Neuronal stem cell (in vitro differentiated cells): ENCODE results near the gene THBS1.

Source experiments
- DNase-seq: peaks from one replicate; pipeline ENCODE4 v3.0.0-alpha.2; 2013; ENCODE audit warnings: low spot score
- H2AFZ ChIP-seq: one replicate; pipeline ENCODE4 v1.6.1; 2013; ENCODE audit warnings: mild to moderate bottlenecking, low read length, inconsistent platforms
- H2AK5ac ChIP-seq: 2 replicates; pipeline ENCODE4 v1.6.1; 2013; ENCODE audit warnings: low read depth, mild to moderate bottlenecking, inconsistent platforms, low read length, moderate library complexity, mixed read lengths
- H2BK120ac ChIP-seq: 2 replicates; pipeline ENCODE4 v1.6.1; 2013; ENCODE audit warnings: low read depth, mild to moderate bottlenecking, inconsistent platforms, low read length, moderate library complexity, mixed read lengths
- H2BK12ac ChIP-seq: one replicate; pipeline ENCODE4 v1.6.1; 2013; ENCODE audit warnings: low read length, inconsistent platforms
- H2BK15ac ChIP-seq: 2 replicates; pipeline ENCODE4 v1.6.1; 2013; ENCODE audit warnings: mild to moderate bottlenecking, low read length, inconsistent platforms, mixed read lengths
- H2BK5ac ChIP-seq: one replicate; pipeline ENCODE4 v1.6.1; 2013; ENCODE audit warnings: inconsistent platforms, mild to moderate bottlenecking, low read length, moderate library complexity
- H3K14ac ChIP-seq: one replicate; pipeline ENCODE4 v1.6.1; 2013; ENCODE audit warnings: low read length, inconsistent platforms
- H3K18ac ChIP-seq: 2 replicates; pipeline ENCODE4 v1.6.1; 2013; ENCODE audit warnings: low read length, inconsistent platforms
- H3K23ac ChIP-seq: 2 replicates; pipeline ENCODE4 v1.6.1; 2013; ENCODE audit warnings: low read depth, mild to moderate bottlenecking, mixed read lengths, low read length, inconsistent platforms; ENCODE audit not compliant: poor library complexity
- H3K27ac ChIP-seq: replicated peaks from 3 replicates; pipeline ENCODE4 v1.5.1; 2013; ENCODE audit warnings: low read length, inconsistent platforms
- H3K27me3 ChIP-seq, 3 experiments: 2 replicates each; pipeline ENCODE4 v1.6.1; 2013; ENCODE audit warnings: low read length in 3 of 3, mild to moderate bottlenecking in 2 of 3, inconsistent platforms in 1 of 3, low read depth in 1 of 3, mixed read lengths in 1 of 3, moderate library complexity in 1 of 3; ENCODE audit not compliant: control insufficient read depth in 3 of 3, insufficient read depth in 3 of 3
- H3K36me3 ChIP-seq, 2 donors: replicated peaks in 1 of 2; 2 replicates each; pipeline ENCODE4 v1.6.1; 2013; ENCODE audit warnings: low read length in 2 of 2; ENCODE audit not compliant: control insufficient read depth in 2 of 2, insufficient read depth in 2 of 2
- H3K4ac ChIP-seq: 2 replicates; pipeline ENCODE4 v1.6.1; 2013; ENCODE audit warnings: inconsistent platforms, mild to moderate bottlenecking, low read length, moderate library complexity
- H3K4me1 ChIP-seq, 2 donors: 1 replicate in 1 of 2; 2 replicates in 1 of 2; pipeline ENCODE4 v1.6.1; 2013; ENCODE audit warnings: low read length in 2 of 2, low read depth in 1 of 2; ENCODE audit not compliant: control insufficient read depth in 2 of 2, insufficient read depth in 1 of 2
- H3K4me2 ChIP-seq: one replicate; pipeline ENCODE4 v1.6.1; 2013; ENCODE audit warnings: mild to moderate bottlenecking, low read length, inconsistent platforms; ENCODE audit not compliant: insufficient read depth, poor library complexity, severe bottlenecking
- H3K4me3 ChIP-seq, 2 donors: 2 replicates each; pipeline ENCODE4 v1.5.1; 2013; ENCODE audit warnings: low read length in 2 of 2, mild to moderate bottlenecking in 2 of 2, inconsistent platforms in 1 of 2, moderate library complexity in 1 of 2
- H3K79me1 ChIP-seq: one replicate; pipeline ENCODE4 v1.6.1; 2013; ENCODE audit warnings: low read depth, mild to moderate bottlenecking, inconsistent platforms, low read length, moderate library complexity
- H3K9ac ChIP-seq: one replicate; pipeline ENCODE4 v1.6.1; 2013; ENCODE audit warnings: mild to moderate bottlenecking, low read depth, low read length, inconsistent platforms; ENCODE audit not compliant: poor library complexity
- H3K9me3 ChIP-seq, 2 donors: replicated peaks in 1 of 2; 2 replicates each; pipeline versions ENCODE3 to v1.6.1; 2013; ENCODE audit warnings: low read length in 2 of 2, mild to moderate bottlenecking in 2 of 2, inconsistent platforms in 1 of 2, low read depth in 1 of 2, mixed read lengths in 1 of 2, moderate library complexity in 1 of 2; ENCODE audit not compliant: control insufficient read depth in 2 of 2, insufficient read depth in 1 of 2
- H4K8ac ChIP-seq: one replicate; pipeline ENCODE4 v1.6.1; 2013; ENCODE audit warnings: low read depth, mild to moderate bottlenecking, inconsistent platforms, low read length, moderate library complexity
- H4K91ac ChIP-seq: one replicate; pipeline ENCODE4 v1.6.1; 2013; ENCODE audit warnings: low read length, low read depth, mild to moderate bottlenecking, inconsistent platforms; ENCODE audit not compliant: poor library complexity
- WGBS, 2 donors: extraction: QIAGEN DNeasy Blood & Tissue Kit; methylation state at CpG; one replicate each; pipeline ENCODE4 v1.1.7; 2013; ENCODE audit warnings: missing lambda C conversion rate in 2 of 2, mixed read lengths in 1 of 2; ENCODE audit not compliant: insufficient read length in 2 of 2, insufficient replicate concordance in 1 of 2; ENCODE audit errors: extremely low coverage in 2 of 2; 5-methylcytosine and 5-hydroxymethylcytosine counted together

THBS1 gene

DNA sequence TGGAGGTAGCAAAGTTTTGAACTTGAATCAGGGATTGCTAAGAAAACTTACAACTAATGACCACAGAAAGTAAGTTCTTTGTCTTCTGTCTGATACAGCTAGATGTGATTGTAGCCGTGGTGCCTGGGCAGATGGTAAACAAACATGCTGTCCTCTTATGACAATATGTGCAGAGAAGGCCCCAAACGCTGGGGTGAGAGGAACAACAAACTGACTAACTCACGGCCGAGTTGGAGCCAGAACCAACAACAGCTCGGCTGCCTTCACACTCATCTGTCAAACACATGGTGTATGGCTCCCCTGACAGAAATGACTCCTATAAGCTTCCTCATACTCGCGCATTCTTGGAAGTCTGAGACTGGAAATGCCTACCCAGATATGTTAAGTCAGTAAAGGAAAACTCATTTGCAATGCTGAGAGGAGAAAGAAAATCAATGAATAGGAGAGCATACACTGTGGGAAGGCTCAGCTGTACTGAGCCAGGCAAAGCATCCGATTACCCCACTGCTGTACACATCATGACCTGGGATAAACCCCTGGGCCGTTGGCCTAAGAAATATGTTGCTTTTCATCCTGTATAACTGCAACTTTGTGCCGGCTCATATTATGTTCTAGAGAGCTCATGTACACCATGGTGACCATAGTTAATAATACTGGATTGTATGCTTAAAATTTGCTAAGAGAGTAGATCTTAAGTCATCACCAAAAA is 5.7 kb downstream of the THBS1 start:
- Histone ChIP-seq H3K27ac (no peak overlapping the region), H4K91ac (no peak overlapping the region), H3K18ac (no peak overlapping the region), H3K27me3 (no peaks in the 10 kb centered on the region), H3K4me2 (no peak overlapping the region), H2BK15ac (no peak overlapping the region), H4K8ac (no peak overlapping the region), H3K4ac (no peak overlapping the region), H2BK120ac (no peak overlapping the region), H3K9me3 (no peaks in the 10 kb centered on the region), H3K79me1 (peaks cover 1% of the 10 kb centered on the region), H3K4me1 (peaks cover 9 to 19% of the 10 kb centered on the region in 2 donors), H3K36me3 (peaks cover 53 to 97% of the 10 kb centered on the region in 2 donors), H3K9ac (no peak overlapping the region), H3K14ac (no peak overlapping the region), H3K23ac (no peak overlapping the region), H2AFZ (no peak overlapping the region), H2AK5ac (no peak overlapping the region), H3K4me3 (no peak overlapping the region), H2BK12ac (no peak overlapping the region), H2BK5ac (no peak overlapping the region)
- no CpG with 5 or more reads among the region's 10 CpGs for WGBS, 2 donors
- no peak for DNase-seq

DNA sequence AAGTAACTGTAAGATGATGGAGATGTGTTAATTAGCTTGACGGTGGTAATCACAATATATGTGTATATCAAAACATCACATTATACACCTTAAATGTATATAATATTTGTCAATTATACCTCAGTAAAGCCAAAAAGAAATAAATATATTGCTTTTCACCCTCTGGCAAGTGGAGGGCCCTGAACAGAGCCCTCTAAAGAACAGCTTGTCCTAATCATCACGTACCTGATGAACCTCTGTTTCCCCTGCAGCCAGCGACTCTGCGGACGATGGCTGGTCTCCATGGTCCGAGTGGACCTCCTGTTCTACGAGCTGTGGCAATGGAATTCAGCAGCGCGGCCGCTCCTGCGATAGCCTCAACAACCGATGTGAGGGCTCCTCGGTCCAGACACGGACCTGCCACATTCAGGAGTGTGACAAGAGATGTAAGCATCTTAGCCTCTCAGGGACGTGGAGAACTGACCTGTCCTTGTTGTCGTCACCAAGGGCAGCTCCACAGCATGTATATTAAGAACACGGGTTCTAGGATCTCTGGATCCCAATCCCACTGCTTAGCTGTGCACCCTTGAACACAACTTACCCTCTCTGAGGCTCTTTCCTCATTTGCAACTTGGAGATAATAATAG is 6.3 kb downstream of the THBS1 start:
- Histone ChIP-seq H3K9me3 (no peaks in the 10 kb centered on the region), H2BK120ac (no peak overlapping the region), H3K79me1 (peaks cover 1% of the 10 kb centered on the region), H3K27me3 (no peaks in the 10 kb centered on the region), H3K14ac (peak overlapping the region; percentile 82), H2BK5ac (no peak overlapping the region), H2AFZ (no peak overlapping the region), H3K18ac (no peak overlapping the region), H2BK12ac (no peak overlapping the region), H3K36me3 (peaks cover 53 to 99% of the 10 kb centered on the region in 2 donors), H3K4me1 (peaks cover 4 to 12% of the 10 kb centered on the region in 2 donors), H3K23ac (no peak overlapping the region), H2AK5ac (no peak overlapping the region), H3K27ac (no peak overlapping the region), H3K4ac (no peak overlapping the region), H3K9ac (no peak overlapping the region), H3K4me3 (no peak overlapping the region), H4K91ac (no peak overlapping the region), H4K8ac (no peak overlapping the region), H3K4me2 (no peak overlapping the region), H2BK15ac (no peak overlapping the region)
- WGBS, 2 donors = no CpG with 5 or more reads among the region's 17 CpGs
- DNase-seq = no peak

DNA sequence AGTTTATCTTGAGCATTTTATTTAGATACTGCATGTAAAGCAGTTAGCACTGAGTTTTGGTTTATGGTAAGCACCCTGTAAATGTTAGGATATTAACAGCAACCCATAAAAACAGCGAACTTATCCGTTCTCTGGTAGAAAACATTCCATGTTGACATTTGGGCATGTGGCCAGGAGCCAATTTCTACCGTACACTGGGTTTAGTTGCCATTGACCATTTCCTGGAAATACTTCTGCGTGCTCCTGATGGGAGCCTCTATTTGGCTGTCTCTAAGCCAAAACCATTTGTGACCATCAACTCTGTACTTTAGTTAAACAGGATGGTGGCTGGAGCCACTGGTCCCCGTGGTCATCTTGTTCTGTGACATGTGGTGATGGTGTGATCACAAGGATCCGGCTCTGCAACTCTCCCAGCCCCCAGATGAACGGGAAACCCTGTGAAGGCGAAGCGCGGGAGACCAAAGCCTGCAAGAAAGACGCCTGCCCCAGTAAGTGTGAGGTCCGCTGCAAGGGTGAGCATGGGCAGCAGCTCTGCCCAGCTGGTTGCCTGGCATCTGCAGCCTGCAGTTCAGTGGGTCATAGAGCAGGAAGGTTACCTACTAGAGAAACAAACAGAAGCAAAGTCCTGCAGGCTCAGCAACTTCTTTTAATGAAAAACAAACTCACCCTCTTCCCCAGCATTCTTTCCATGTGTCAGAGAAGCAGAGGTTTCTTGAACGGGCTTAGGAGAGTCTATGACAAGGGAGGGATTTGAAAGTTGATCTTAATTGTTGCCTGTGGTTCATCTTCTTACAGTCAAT is 7.1 kb downstream of the THBS1 start:
- no peak overlapping the region for H2BK12ac ChIP-seq
- no peak overlapping the region for H3K4me2 ChIP-seq
- no peak overlapping the region for H2BK5ac ChIP-seq
- H3K79me1 ChIP-seq = no peaks in the 10 kb centered on the region
- H3K4me1 ChIP-seq = peaks cover 0 to 6% of the 10 kb centered on the region in 2 donors
- H2AFZ ChIP-seq = no peak overlapping the region
- no peak overlapping the region for H2BK15ac ChIP-seq
- H2AK5ac ChIP-seq = no peak overlapping the region
- H3K23ac ChIP-seq = no peak overlapping the region
- H3K9me3 ChIP-seq = no peaks in the 10 kb centered on the region
- H3K27ac ChIP-seq = no peak overlapping the region
- no peak overlapping the region for H3K4ac ChIP-seq
- no peak overlapping the region for H3K14ac ChIP-seq
- no peak overlapping the region for H4K91ac ChIP-seq
- no peaks in the 10 kb centered on the region for H3K27me3 ChIP-seq
- H2BK120ac ChIP-seq = no peak overlapping the region
- no peak for DNase-seq
- H3K4me3 ChIP-seq = no peak overlapping the region
- WGBS, 2 donors = no CpG with 5 or more reads among the region's 13 CpGs
- H3K36me3 ChIP-seq = peaks cover 57 to 99% of the 10 kb centered on the region in 2 donors
- H4K8ac ChIP-seq = no peak overlapping the region
- H3K9ac ChIP-seq = peak overlapping the region; percentile 17
- no peak overlapping the region for H3K18ac ChIP-seq
